Measurements from ENCODE around the gene FAM229A. TPM values are rescaled to one million over a fixed set of nuclear protein-coding genes. Genes with fewer than 3 reads are reported as not detected.

FAM229A gene
- total and polyA plus RNA-seq, 5 donors, result 2.0 to 5.3 (median 3.5) TPM

- H3K9me3 ChIP-seq (ENCODE audit: control insufficient read depth, low read length), result no peaks in the 10 kb centered on the region
- 92% methylated on average over 12 of the region's 12 CpGs for WGBS
- no peaks in the 10 kb centered on the region for H3K4me1 ChIP-seq (ENCODE audit: control insufficient read depth, insufficient read depth, low read length)
- no peak overlapping the region for H3K4me3 ChIP-seq (ENCODE audit: low read length)
- no peak for ATAC-seq
- no peak overlapping the region for H3K27ac ChIP-seq (ENCODE audit: low read length)
- DNase-seq, result no peak
- intact Hi-C loops (cut with DNase I), result no loop called here
- H3K27me3 ChIP-seq (ENCODE audit: control insufficient read depth, insufficient read depth), result no peaks in the 10 kb centered on the region
Observed at GRCh38 chr1:32377541-32378220, 15.4 kb upstream of the FAM229A start.

- no peak for ATAC-seq
- no peaks in the 10 kb centered on the region for H3K9me3 ChIP-seq (ENCODE audit: control insufficient read depth, low read length)
- H3K4me3 ChIP-seq (ENCODE audit: low read length), result no peak overlapping the region
- no peaks in the 10 kb centered on the region for H3K27me3 ChIP-seq (ENCODE audit: control insufficient read depth, insufficient read depth)
- 92% methylated on average over 11 of the region's 11 CpGs for WGBS
- DNase-seq, result no peak
- no peak overlapping the region for H3K27ac ChIP-seq (ENCODE audit: low read length)
- H3K4me1 ChIP-seq (ENCODE audit: control insufficient read depth, insufficient read depth, low read length), result no peaks in the 10 kb centered on the region
- intact Hi-C loops (cut with DNase I), result no loop called here
Observed at GRCh38 chr1:32376199-32376598, 13.9 kb upstream of the FAM229A start.

- H3K27ac ChIP-seq (ENCODE audit: low read length), result no peak overlapping the region
Observed at GRCh38 chr1:32373996-32374592, 11.8 kb upstream of the FAM229A start.

GRCh38 chr1:32372149-32372756 is 10.0 kb upstream of the FAM229A start:
- ATAC-seq, result no peak
- intact Hi-C loops (cut with DNase I), result no loop called here
- no peak overlapping the region for H3K27ac ChIP-seq (ENCODE audit: low read length)
- H3K4me3 ChIP-seq (ENCODE audit: low read length), result no peak overlapping the region
- no peaks in the 10 kb centered on the region for H3K27me3 ChIP-seq (ENCODE audit: control insufficient read depth, insufficient read depth)
- no peak for DNase-seq
- H3K4me1 ChIP-seq (ENCODE audit: control insufficient read depth, insufficient read depth, low read length), result no peaks in the 10 kb centered on the region
- no peaks in the 10 kb centered on the region for H3K9me3 ChIP-seq (ENCODE audit: control insufficient read depth, low read length)
- 80% methylated on average over 5 of the region's 5 CpGs for WGBS

More at GRCh38 chr1:32373996-32374592, 11.8 kb upstream of the FAM229A start:
- Histone ChIP-seq H3K9me3 (ENCODE audit: control insufficient read depth, low read length) (no peaks in the 10 kb centered on the region), H3K4me3 (ENCODE audit: low read length) (no peak overlapping the region), H3K4me1 (ENCODE audit: control insufficient read depth, insufficient read depth, low read length) (no peaks in the 10 kb centered on the region), H3K27me3 (ENCODE audit: control insufficient read depth, insufficient read depth) (no peaks in the 10 kb centered on the region)
- WGBS, result 68% methylated on average over 1 of the region's 1 CpG
- intact Hi-C loops (cut with DNase I), result no loop called here
- DNase-seq, result no peak
- no peak for ATAC-seq

GRCh38 chr1:32367912-32368635 is 5.8 kb upstream of the FAM229A start:
- H3K27me3 ChIP-seq (ENCODE audit: control insufficient read depth, insufficient read depth), result no peaks in the 10 kb centered on the region
- DNase-seq, result no peak
- no peak for ATAC-seq
- no peaks in the 10 kb centered on the region for H3K4me1 ChIP-seq (ENCODE audit: control insufficient read depth, insufficient read depth, low read length)
- no peak overlapping the region for H3K4me3 ChIP-seq (ENCODE audit: low read length)
- 94% methylated on average over 7 of the region's 7 CpGs for WGBS
- H3K27ac ChIP-seq (ENCODE audit: low read length), result no peak overlapping the region
- H3K9me3 ChIP-seq (ENCODE audit: control insufficient read depth, low read length), result no peaks in the 10 kb centered on the region
- intact Hi-C loops (cut with DNase I), result no loop called here

- H3K27me3 ChIP-seq (ENCODE audit: control insufficient read depth, insufficient read depth), result no peaks in the 10 kb centered on the region
- no peak overlapping the region for H3K27ac ChIP-seq (ENCODE audit: low read length)
- H3K4me3 ChIP-seq (ENCODE audit: low read length), result no peak overlapping the region
- intact Hi-C loops (cut with DNase I), result no loop called here
- no peaks in the 10 kb centered on the region for H3K4me1 ChIP-seq (ENCODE audit: control insufficient read depth, insufficient read depth, low read length)
- H3K9me3 ChIP-seq (ENCODE audit: control insufficient read depth, low read length), result no peaks in the 10 kb centered on the region
- WGBS, result 83% methylated on average over 6 of the region's 6 CpGs
- DNase-seq (no peak), ATAC-seq (no peak)
Observed at GRCh38 chr1:32365445-32365844, 3.2 kb upstream of the FAM229A start.

- Histone ChIP-seq H3K27me3 (ENCODE audit: control insufficient read depth, insufficient read depth) (no peaks in the 10 kb centered on the region), H3K27ac (ENCODE audit: low read length) (no peak overlapping the region), H3K4me1 (ENCODE audit: control insufficient read depth, insufficient read depth, low read length) (no peaks in the 10 kb centered on the region), H3K4me3 (ENCODE audit: low read length) (no peak overlapping the region), H3K9me3 (ENCODE audit: control insufficient read depth, low read length) (no peaks in the 10 kb centered on the region)
- no peak for DNase-seq
- ATAC-seq, result no peak
- intact Hi-C loops (cut with DNase I), result no loop called here
- 86% methylated on average over 5 of the region's 5 CpGs for WGBS
Observed at GRCh38 chr1:32364836-32365235, 2.6 kb upstream of the FAM229A start.

GRCh38 chr1:32363713-32364112 is 1.4 kb upstream of the FAM229A start:
- intact Hi-C loops (cut with DNase I), result no loop called here
- WGBS, result 93% methylated on average over 12 of the region's 12 CpGs
- ATAC-seq, result no peak
- no peak overlapping the region for H3K4me3 ChIP-seq (ENCODE audit: low read length)
- H3K9me3 ChIP-seq (ENCODE audit: control insufficient read depth, low read length), result no peaks in the 10 kb centered on the region
- H3K27ac ChIP-seq (ENCODE audit: low read length), result no peak overlapping the region
- no peak for DNase-seq
- no peaks in the 10 kb centered on the region for H3K4me1 ChIP-seq (ENCODE audit: control insufficient read depth, insufficient read depth, low read length)
- H3K27me3 ChIP-seq (ENCODE audit: control insufficient read depth, insufficient read depth), result no peaks in the 10 kb centered on the region

GRCh38 chr1:32361674-32362473 is 411 bp downstream of the FAM229A start:
- WGBS, result 2% methylated on average over 91 of the region's 91 CpGs
- intact Hi-C loops (cut with DNase I), result no loop called here
- H3K27ac ChIP-seq (ENCODE audit: low read length), result no peak overlapping the region

GRCh38 chr1:32361308-32361673 is 994 bp downstream of the FAM229A start:
- Histone ChIP-seq H3K9me3 (ENCODE audit: control insufficient read depth, low read length) (no peaks in the 10 kb centered on the region), H3K4me3 (ENCODE audit: low read length) (no peak overlapping the region), H3K4me1 (ENCODE audit: control insufficient read depth, insufficient read depth, low read length) (no peaks in the 10 kb centered on the region), H3K27ac (ENCODE audit: low read length) (no peak overlapping the region), H3K27me3 (ENCODE audit: control insufficient read depth, insufficient read depth) (no peaks in the 10 kb centered on the region)
- intact Hi-C loops (cut with DNase I), result no loop called here
- WGBS, result 54% methylated on average over 35 of the region's 35 CpGs
- ATAC-seq (peak in 1 of 2 donors; percentile 5), DNase-seq (no peak)

More at GRCh38 chr1:32361674-32362473, 411 bp downstream of the FAM229A start:
- peak overlapping the region; percentile 4 for H3K4me3 ChIP-seq (ENCODE audit: low read length)
- no peaks in the 10 kb centered on the region for H3K4me1 ChIP-seq (ENCODE audit: control insufficient read depth, insufficient read depth, low read length)
- H3K27me3 ChIP-seq (ENCODE audit: control insufficient read depth, insufficient read depth), result no peaks in the 10 kb centered on the region
- H3K9me3 ChIP-seq (ENCODE audit: control insufficient read depth, low read length), result no peaks in the 10 kb centered on the region
- DNase-seq, result peak; percentile 71 to 91 (median 86)
- ATAC-seq, result peak; percentile 76
